GM21786 (cell line): ENCODE measurements around the gene RPL22L1.
"Not testable (repeated sequence)": the region's sequence is repeated elsewhere in the genome, so short reads cannot be mapped to it uniquely, and the experiment has no call there.

Experiments used
- ATAC-seq: cut with Tn5 transposase; IDR thresholded peaks from one replicate; pipeline ENCODE4 v1.9.1; 2021; ENCODE audit not compliant: unreplicated experiment

The RPL22L1 gene

GRCh38 chr3:170836491-170836890 lies 33.5 kb downstream of the RPL22L1 start:
- ATAC-seq, result no peak

- no peak for ATAC-seq
Measured at GRCh38 chr3:170835336-170835735, 34.7 kb downstream of the RPL22L1 start.

- ATAC-seq, result no peak
Measured at GRCh38 chr3:170830580-170830979, 39.4 kb downstream of the RPL22L1 start.

- no peak for ATAC-seq
Measured at GRCh38 chr3:170829546-170830272, 40.3 kb downstream of the RPL22L1 start.

- no peak for ATAC-seq
Measured at GRCh38 chr3:170826047-170826446, 43.9 kb downstream of the RPL22L1 start.

- not testable (repeated sequence) for ATAC-seq
Measured at GRCh38 chr3:170823562-170823961, 46.4 kb downstream of the RPL22L1 start.

- not testable (repeated sequence) for ATAC-seq
Measured at GRCh38 chr3:170818325-170818724, 51.7 kb downstream of the RPL22L1 start.

- ATAC-seq, result not testable (repeated sequence)
Measured at GRCh38 chr3:170817471-170817870, 52.5 kb downstream of the RPL22L1 start.

- no peak for ATAC-seq
Measured at GRCh38 chr3:170816841-170817240, 53.2 kb downstream of the RPL22L1 start.

- ATAC-seq, result no peak
Measured at GRCh38 chr3:170816341-170816740, 53.7 kb downstream of the RPL22L1 start.

GRCh38 chr3:170815936-170816335 lies 54.1 kb downstream of the RPL22L1 start:
- ATAC-seq, result no peak

GRCh38 chr3:170815340-170815739 lies 54.7 kb downstream of the RPL22L1 start:
- no peak for ATAC-seq
